PC-3 (cell line): Measurements from ENCODE around the gene ZCWPW1. TPM values are rescaled to one million over a fixed set of nuclear protein-coding genes. Genes with fewer than 3 reads are reported as not detected.
"Not testable (repeated sequence)": the region's sequence is repeated elsewhere in the genome, so short reads cannot be mapped to it uniquely, and the experiment has no call there.

Source experiments
- ATAC-seq: fragments of 200-7000 bp; cut with Tn5 transposase; 2 replicates; pipeline ENCODE4 v1.9.1; 2020; ENCODE audit warnings: mild to moderate bottlenecking, moderate library complexity
- BruUV-seq: library from RNA; stranded (reverse); fragments of 400-500 nt; replicated peaks from 2 replicates; lab custom pipeline; 2021; lab: Mats Ljungman, UMichigan
- CTCF ChIA-PET: fragments of 300-600 bp; sonication (Branson Sonifier 250); formaldehyde crosslinking; loops from one replicate; lab custom pipeline; 2022; ENCODE audit warnings: antibody characterized with exemption; lab: Charles Lee
- POLR2A ChIA-PET: fragments of 300-600 bp; sonication (Branson Sonifier 250); formaldehyde crosslinking; loops from one replicate; lab custom pipeline; 2022; ENCODE audit warnings: antibody characterized with exemption; ENCODE audit not compliant: unreplicated experiment; lab: Charles Lee
- DNase-seq: peaks from one replicate; pipeline ENCODE4 v3.0.0-alpha.2; 2015
- H2AFZ ChIP-seq: fragments of 300-600 bp; sonication (generic); 2 replicates; pipeline ENCODE4 v1.6.0; 2016; ENCODE audit warnings: antibody characterized with exemption, low read length
- H3F3A ChIP-seq: fragments of 300-600 bp; sonication (generic); one replicate; pipeline ENCODE4 v1.6.0; 2017; ENCODE audit warnings: antibody characterized with exemption, low read length, control low read depth, mild to moderate bottlenecking; ENCODE audit not compliant: unreplicated experiment
- H3K27ac ChIP-seq: fragments of 300-600 bp; sonication (generic); 2 replicates; pipeline ENCODE4 v1.5.1; 2016; ENCODE audit warnings: mild to moderate bottlenecking, low read length
- H3K27me3 ChIP-seq: fragments of 300-600 bp; sonication (generic); 2 replicates; pipeline ENCODE4 v1.6.1; 2016; ENCODE audit warnings: low read length, mixed read lengths
- H3K36me3 ChIP-seq: fragments of 300-600 bp; sonication (generic); 2 replicates; pipeline ENCODE4 v1.6.1; 2016; ENCODE audit warnings: low read depth, mixed run types, low read length, mixed read lengths
- H3K4me1 ChIP-seq: fragments of 300-600 bp; sonication (generic); 2 replicates; pipeline ENCODE4 v1.5.1; 2016; ENCODE audit warnings: low read length; ENCODE audit not compliant: insufficient read depth
- H3K4me2 ChIP-seq: fragments of 300-600 bp; sonication (generic); 2 replicates; pipeline ENCODE4 v1.6.0; 2016; ENCODE audit warnings: low read length
- H3K4me3 ChIP-seq: fragments of 300-600 bp; sonication (generic); 2 replicates; pipeline ENCODE4 v1.5.1; 2016; ENCODE audit warnings: mild to moderate bottlenecking, low read length, mixed read lengths
- H3K79me2 ChIP-seq: fragments of 300-600 bp; sonication (generic); 2 replicates; pipeline ENCODE4 v1.6.1; 2017; ENCODE audit warnings: low read length, mixed read lengths
- H3K9ac ChIP-seq: fragments of 300-600 bp; sonication (generic); 2 replicates; pipeline ENCODE4 v1.6.0; 2016; ENCODE audit warnings: mild to moderate bottlenecking, low read length
- H3K9me2 ChIP-seq: fragments of 300-600 bp; sonication (generic); replicated peaks from 2 replicates; pipeline ENCODE4 v1.6.1; 2016; ENCODE audit warnings: mixed run types, low read length, mixed read lengths
- H3K9me3 ChIP-seq: fragments of 300-600 bp; sonication (generic); 2 replicates; pipeline ENCODE4 v1.6.1; 2016; ENCODE audit warnings: low read length, mixed read lengths
- H4K20me1 ChIP-seq: fragments of 300-600 bp; sonication (generic); 2 replicates; pipeline ENCODE4 v1.6.1; 2016; ENCODE audit warnings: low read length, mixed read lengths
- CTCF ChIP-seq: fragments of 300-600 bp; sonication (generic); conservative IDR thresholded peaks from 2 replicates; pipeline ENCODE4 v1.5.1; 2017; ENCODE audit warnings: antibody characterized with exemption, low read depth, mild to moderate bottlenecking, low read length
- EZH2 ChIP-seq: fragments of 300-600 bp; sonication (generic); IDR thresholded peaks from one replicate; pipeline ENCODE4 v1.6.1; 2017; ENCODE audit warnings: antibody characterized with exemption, mild to moderate bottlenecking, low read length; ENCODE audit not compliant: unreplicated experiment
- EZH2phosphoT487 ChIP-seq: fragments of 300-600 bp; sonication (generic); IDR thresholded peaks from 2 replicates; pipeline ENCODE4 v1.6.1; 2018; ENCODE audit warnings: mild to moderate bottlenecking, antibody characterized with exemption, low read length, borderline replicate concordance
- intact Hi-C: fragments of 100-400 bp; cut with micrococcal nuclease; formaldehyde crosslinking; loops from 2 replicates; pipeline ENCODE4 v1.9.0; 2023
- total RNA-seq: library from RNA; depleted of rRNA; stranded (reverse); fragments of >200 nt; gene quantifications from 2 replicates; pipeline ENCODE4 v1.2.3, GENCODE V29; 2014

ZCWPW1 gene
- total RNA-seq, 1 experiment from 2014 or later = 2.2 TPM

GRCh38 chr7:100364480-100364879 lies 64.0 kb downstream of the ZCWPW1 start:
- H2AFZ ChIP-seq = no peak overlapping the region
- no peaks in the 10 kb centered on the region for H4K20me1 ChIP-seq
- ChIA-PET POLR2A (no interaction called here), CTCF (no interaction called here)
- no peak overlapping the region for H3K9ac ChIP-seq
- TF ChIP-seq EZH2phosphoT487 (no peak), EZH2 (no peak), CTCF (no peak)
- H3K36me3 ChIP-seq = peaks cover 29% of the 10 kb centered on the region
- no peaks in the 10 kb centered on the region for H3K27me3 ChIP-seq
- ATAC-seq (no peak), DNase-seq (no peak)
- H3K27ac ChIP-seq = no peak overlapping the region
- no peak overlapping the region for H3K4me2 ChIP-seq
- intact Hi-C loops = no loop called here
- BruUV-seq = no TSS peak
- no peaks in the 10 kb centered on the region for H3K79me2 ChIP-seq
- no peaks in the 10 kb centered on the region for H3K4me1 ChIP-seq
- H3K9me3 ChIP-seq = no peaks in the 10 kb centered on the region
- no peak overlapping the region for H3K4me3 ChIP-seq
- H3F3A ChIP-seq = no peaks in the 10 kb centered on the region
- no peaks in the 10 kb centered on the region for H3K9me2 ChIP-seq

GRCh38 chr7:100363797-100364196 lies 64.7 kb downstream of the ZCWPW1 start:
- H3K9me3 ChIP-seq, H3K79me2 ChIP-seq, H3K4me3 ChIP-seq, ATAC-seq, H3K4me2 ChIP-seq, H3K27ac ChIP-seq, H2AFZ ChIP-seq, BruUV-seq, CTCF ChIA-PET, H3K27me3 ChIP-seq, H3K9me2 ChIP-seq, POLR2A ChIA-PET, H3F3A ChIP-seq, H4K20me1 ChIP-seq, H3K4me1 ChIP-seq, DNase-seq, intact Hi-C loops, H3K9ac ChIP-seq: not testable (repeated sequence)
- H3K36me3 ChIP-seq = peaks cover 35% of the 10 kb centered on the region

DNA sequence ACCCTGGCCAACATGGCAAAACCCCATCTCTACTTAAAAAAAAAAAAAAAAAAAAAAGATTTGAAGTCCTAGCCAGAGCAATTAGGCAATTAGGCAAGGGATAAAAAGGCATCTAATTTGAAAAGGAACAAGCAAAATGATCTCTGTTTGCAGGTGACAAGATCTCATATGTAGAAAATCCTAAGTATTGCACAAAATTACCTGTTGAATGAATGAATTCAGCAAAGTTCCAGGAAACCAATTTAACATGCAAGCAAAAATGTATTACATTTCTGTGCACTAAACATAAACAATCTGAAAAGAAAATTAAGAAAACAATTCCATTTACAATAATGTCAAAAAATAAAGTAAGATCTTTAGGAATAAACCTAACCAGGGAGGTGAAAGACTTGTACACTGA lies 65.4 kb downstream of the ZCWPW1 start:
- peaks cover 37% of the 10 kb centered on the region for H3K36me3 ChIP-seq
- no TSS peak for BruUV-seq
- no peak for ATAC-seq
- no peaks in the 10 kb centered on the region for H3K27me3 ChIP-seq
- POLR2A ChIA-PET = no interaction called here
- no peak overlapping the region for H3K4me3 ChIP-seq
- H3K4me2 ChIP-seq = no peak overlapping the region
- H3K9me3 ChIP-seq = no peaks in the 10 kb centered on the region
- no peaks in the 10 kb centered on the region for H3K4me1 ChIP-seq
- no peaks in the 10 kb centered on the region for H4K20me1 ChIP-seq
- H3K27ac ChIP-seq = no peak overlapping the region
- no peak for DNase-seq
- TF ChIP-seq EZH2 = no peak
- no peak for TF ChIP-seq EZH2phosphoT487
- intact Hi-C loops = no loop called here
- CTCF ChIA-PET = no interaction called here
- no peaks in the 10 kb centered on the region for H3F3A ChIP-seq
- H3K79me2 ChIP-seq = no peaks in the 10 kb centered on the region
- no peak overlapping the region for H2AFZ ChIP-seq
- no peak overlapping the region for H3K9ac ChIP-seq
- H3K9me2 ChIP-seq = no peaks in the 10 kb centered on the region
